ENCODE results near the gene GNG3.
"Not testable (repeated sequence)": the region's sequence is repeated elsewhere in the genome, so short reads cannot be mapped to it uniquely, and the experiment has no call there.

GNG3 gene

DNA sequence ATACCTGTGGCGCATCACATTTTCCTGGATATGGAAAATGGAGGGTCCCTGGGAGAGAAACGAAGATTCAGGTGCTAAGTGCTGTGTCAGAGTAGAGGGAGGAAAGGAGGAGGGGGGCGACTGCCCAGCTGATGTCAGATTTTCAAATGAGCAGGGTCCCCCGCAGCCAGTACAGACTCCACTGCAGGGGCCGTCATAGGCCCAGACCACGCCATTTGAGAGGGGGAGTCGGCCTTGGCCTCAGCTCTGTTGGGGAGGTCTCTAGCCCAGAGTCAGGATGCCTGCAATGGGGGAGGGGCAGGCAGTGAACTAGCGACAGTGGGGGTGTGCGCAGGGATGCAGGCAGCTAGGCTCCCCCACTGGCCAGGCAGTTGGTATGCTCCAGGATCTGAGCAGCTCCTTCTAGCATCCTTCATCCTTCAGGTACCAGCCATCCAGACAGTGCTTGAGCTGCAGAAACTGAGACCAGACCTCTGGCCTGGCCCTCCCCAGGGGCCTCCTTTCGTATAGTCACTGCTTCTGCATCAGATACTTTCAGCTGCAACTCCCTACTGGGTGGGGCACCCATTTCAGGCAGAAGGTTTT is at the start of gene GNG3, which contains the start of gene BSCL2:
Gene GNG3 (plus strand): TSS at position 400 of the 585 bp plus-strand sequence. CDS start 620 bp downstream, outside the sequence.
Gene BSCL2 (minus strand): TSS at position 148 of the 585 bp plus-strand sequence. CDS start 229 bp downstream, outside the sequence.
- FAIRE-seq: no peak

DNA sequence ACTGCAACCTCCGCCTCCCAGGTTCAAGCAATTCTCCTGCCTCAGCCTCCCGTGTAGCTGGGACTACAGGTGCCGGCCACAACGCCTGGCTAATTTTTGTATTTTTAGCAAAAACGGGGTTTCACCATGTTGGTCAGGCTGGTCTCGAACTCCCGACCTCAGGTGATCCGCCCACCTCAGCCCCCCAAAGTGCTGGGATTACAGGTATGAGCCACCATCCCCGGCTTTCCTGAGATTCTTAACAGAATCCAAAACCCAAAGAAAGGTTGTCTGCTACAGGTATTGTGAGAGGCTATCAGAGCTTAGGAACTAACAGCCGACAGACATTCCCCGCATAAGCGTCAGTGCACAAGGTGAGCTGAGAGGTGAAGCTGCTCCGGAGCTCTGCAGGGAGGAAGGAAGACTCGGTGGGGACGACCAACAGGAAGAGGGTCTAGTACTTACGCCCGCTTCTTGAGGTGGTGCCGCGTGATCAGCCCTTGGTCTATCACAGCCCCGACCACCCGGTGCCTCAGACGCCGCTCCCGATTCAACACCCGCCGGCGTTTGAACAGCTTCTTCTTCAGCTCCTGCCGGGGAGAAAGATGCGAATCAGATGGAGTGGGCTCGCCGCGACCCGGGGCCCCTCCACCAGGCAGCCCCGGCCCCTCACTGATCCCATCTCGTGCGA is 42.9 kb upstream of the GNG3 start:
- FAIRE-seq: no peak

GRCh38 chr11:62665075-62665598 is 42.3 kb upstream of the GNG3 start, which contains the start of the genes C11orf98 and CSKMT:
C11orf98 (minus strand) TSS chr11:62665210; CDS start chr11:62665169, 41 bp downstream.
CSKMT (plus strand) TSS chr11:62665312; CDS start chr11:62665880, 568 bp downstream.
- no peak for FAIRE-seq

- FAIRE-seq: no peak
These were observed 41.7 kb upstream of the GNG3 start for GRCh38 chr11:62665599-62666258.

DNA sequence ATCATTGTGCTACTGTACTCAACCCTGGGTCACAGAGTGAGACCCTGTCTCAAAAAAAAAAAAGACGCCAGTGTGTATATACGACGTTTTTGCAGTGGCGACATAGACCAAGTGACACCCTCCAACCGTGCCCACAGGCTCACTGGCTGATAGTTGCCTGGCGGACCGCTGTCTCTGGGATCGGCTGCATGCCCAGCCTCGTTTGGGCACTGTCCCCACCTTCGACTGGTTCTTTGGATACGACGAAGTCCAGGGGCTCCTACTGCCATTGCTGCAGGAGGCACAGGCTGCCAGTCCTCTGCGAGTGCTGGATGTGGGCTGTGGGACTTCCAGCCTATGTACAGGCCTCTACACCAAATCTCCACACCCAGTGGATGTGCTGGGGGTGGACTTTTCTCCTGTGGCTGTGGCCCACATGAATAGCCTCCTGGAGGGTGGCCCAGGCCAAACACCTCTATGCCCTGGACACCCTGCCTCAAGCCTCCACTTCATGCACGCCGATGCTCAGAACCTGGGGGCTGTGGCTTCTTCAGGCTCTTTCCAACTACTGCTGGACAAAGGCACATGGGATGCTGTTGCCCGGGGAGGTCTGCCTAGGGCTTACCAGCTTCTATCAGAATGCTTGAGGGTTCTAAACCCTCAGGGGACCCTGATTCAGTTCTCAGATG is 41.1 kb upstream of the GNG3 start:
- no peak for FAIRE-seq

GRCh38 chr11:62667460-62667859 is 40.0 kb upstream of the GNG3 start:
- no peak for FAIRE-seq

- FAIRE-seq: no peak
These were observed 37.9 kb upstream of the GNG3 start for GRCh38 chr11:62669420-62670161.

DNA sequence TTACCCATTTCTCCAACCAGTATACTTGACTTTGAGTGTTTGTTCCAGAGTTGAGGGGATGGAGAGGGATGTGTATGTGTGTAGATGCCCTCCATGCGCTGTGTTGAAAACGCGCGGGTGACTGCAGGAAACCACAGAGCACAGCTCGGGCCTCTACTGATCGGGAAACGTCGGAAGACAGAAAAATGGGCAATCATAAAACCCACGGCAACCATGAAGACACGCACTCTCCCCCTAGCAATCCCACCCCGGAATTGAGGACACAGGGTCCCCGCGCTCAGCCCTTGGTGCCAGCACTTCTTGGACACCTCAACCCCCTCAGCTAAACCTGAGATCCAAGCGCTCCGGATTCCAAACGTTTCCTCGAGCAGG is 36.3 kb upstream of the GNG3 start:
- no peak for FAIRE-seq

GRCh38 chr11:62671608-62672389 is 35.7 kb upstream of the GNG3 start, which contains the start of the genes LBHD1 and UQCC3:
LBHD1 (minus strand) TSS chr11:62672267; CDS start chr11:62670031, 2,236 bp downstream.
UQCC3 (plus strand) TSS chr11:62671673; CDS start chr11:62671746, 73 bp downstream.
- no peak for FAIRE-seq

GRCh38 chr11:62673196-62673525 is 34.3 kb upstream of the GNG3 start:
- no peak for FAIRE-seq

DNA sequence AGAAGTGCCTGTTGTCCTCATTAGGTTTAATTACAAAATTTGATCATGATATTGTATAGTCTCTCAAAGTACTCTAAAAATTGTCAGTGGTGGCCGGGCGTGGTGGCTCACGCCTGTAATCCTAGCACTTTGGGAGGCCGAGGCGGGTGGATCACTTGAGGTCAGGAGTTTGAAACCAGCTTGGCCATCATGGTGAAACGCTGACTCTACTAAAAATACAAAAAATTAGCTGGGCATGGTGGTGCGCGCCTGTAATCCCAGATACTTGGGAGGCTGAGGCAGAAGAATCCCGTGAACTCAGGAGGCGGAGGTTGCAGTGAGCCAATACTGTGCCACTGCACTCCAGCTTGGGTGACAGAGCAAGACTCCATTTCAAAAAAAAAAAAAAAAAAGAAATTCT is 32.1 kb upstream of the GNG3 start:
- FAIRE-seq: not testable (repeated sequence)

GRCh38 chr11:62676698-62677097 is 30.8 kb upstream of the GNG3 start:
- FAIRE-seq: no peak

DNA sequence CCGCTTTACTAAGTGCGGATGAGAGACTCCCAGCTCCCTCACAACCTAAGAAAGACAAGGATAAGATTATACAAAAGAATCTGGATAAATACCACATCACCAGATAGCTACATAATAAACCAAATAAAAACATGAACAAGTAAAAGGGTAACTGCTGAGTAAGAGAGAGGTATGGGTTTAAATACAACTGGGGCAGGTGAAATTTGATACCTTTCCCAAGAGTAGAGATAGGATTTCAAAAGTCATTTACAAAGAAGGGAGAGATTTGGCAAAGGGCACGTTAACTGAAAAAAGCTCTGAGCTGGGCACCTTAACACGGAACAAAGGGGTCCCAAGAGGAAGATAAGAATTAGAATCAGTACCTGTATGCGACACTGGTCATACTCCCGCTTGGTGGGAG is 30.3 kb upstream of the GNG3 start:
- no peak for FAIRE-seq

GRCh38 chr11:62677714-62678113 is 29.8 kb upstream of the GNG3 start:
- no peak for FAIRE-seq

GRCh38 chr11:62678433-62678769 is 29.1 kb upstream of the GNG3 start:
- FAIRE-seq: no peak

DNA sequence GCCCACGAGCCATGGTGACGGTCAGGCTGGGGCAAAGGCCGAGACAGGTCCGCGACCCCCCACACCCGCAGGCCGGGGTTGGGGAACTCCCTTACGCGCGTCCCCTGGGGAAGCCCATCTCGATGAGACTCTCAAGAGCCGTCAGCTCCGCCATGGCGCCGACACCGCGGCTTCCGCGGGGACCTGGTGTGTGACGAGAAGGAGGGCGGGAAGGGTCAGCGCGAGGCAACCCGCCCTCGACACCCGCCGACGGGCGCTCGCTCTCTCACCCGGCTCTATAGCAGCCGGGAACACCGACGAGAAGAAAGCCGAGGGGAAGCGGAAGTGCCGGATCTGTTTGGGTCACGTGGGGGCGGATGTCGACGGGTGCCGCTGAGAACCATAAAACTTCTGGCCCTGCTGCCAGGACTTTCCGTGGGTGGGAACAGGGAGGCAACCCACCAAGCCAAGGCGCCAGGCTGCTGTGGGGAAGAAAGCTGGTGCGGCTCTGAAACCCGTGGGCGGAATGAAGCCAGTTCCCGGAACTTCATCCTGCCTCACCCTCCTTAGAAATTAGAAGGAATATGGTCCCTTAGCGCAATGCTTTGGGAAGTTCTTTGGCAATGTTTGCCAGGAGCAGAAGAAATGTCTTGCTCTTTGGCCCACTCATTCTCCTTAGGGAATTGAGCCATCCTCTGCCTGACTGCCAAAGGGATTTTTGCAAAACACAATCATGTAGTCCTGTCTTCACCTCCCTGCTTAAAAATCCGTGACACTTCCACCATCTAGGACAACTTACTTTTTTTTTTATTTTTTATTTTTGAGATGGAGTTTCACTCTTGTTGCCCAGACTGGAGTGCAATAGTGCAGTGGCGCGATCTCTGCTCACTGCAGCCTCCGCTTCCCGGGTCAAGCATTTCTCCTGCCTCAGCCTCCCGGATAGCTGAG is 28.4 kb upstream of the GNG3 start, which contains the start of gene UBXN1:
Gene UBXN1 (minus strand): TSS at position 304 of the 927 bp plus-strand sequence. CDS start 150 bp downstream, at position 154.
- no peak for FAIRE-seq

DNA sequence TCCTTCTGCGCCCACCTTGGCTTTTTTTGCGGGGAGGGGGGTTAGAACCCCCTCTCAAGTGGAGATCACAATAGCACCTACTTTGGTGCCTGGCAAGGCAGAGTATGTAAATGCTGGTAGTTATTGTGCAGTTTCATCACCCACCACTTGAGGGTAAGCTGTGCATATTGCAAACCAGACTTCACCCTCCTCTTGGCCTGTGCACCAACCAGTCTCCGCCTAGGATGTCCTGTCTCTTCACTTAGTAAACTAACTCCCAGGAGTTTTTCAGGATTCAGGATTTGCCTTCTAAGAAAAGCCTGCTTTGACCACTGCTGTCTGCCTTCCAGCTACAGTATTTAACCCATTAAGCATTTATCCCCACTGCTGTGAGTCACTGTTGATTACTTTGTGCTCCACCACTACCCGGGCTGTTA is 26.6 kb upstream of the GNG3 start:
- no peak for FAIRE-seq

- no peak for FAIRE-seq
These were observed 25.0 kb upstream of the GNG3 start for GRCh38 chr11:62682518-62682917.

GRCh38 chr11:62687508-62688396 is 19.7 kb upstream of the GNG3 start:
- no peak for FAIRE-seq

Measured in endometrium (tissue), 2 donors.